Left colon (tissue), 2 donors: ENCODE data around the gene SPATS2. TPM values are rescaled to one million over a fixed set of nuclear protein-coding genes. Genes with fewer than 3 reads are reported as not detected.
"Not testable (repeated sequence)": the region's sequence is repeated elsewhere in the genome, so short reads cannot be mapped to it uniquely, and the experiment has no call there.

Experiments
- ATAC-seq: fragments of 200-7000 bp; cut with Tn5 transposase; one replicate; pipeline ENCODE4 v1.9.1; 2020; ENCODE audit warnings: mild to moderate bottlenecking, moderate library complexity
- DNase-seq, 2 donors: peaks; one replicate each; pipeline ENCODE4 v3.0.0-alpha.2; 2020
- intact Hi-C, 2 donors: fragments of 100-400 bp; cut with DNase I in 1 of 2; cut with micrococcal nuclease in 1 of 2; formaldehyde crosslinking; loops; one replicate each; pipeline versions ENCODE4 v1.11.2 to v1.14.0; 2022; cut with DNase I, micrococcal nuclease
- total RNA-seq, 2 donors: library from RNA; stranded (reverse); fragmentation: NEBNext Ultra II Directional; extraction: Animal tissue kit (Norgen Biotek cat#: 25700); gene quantifications; one replicate each; pipeline ENCODE4 v1.2.1, GENCODE V29; 2021
- donor health status: DM: no; HTN: no; CAD: no.
- donor health status: DM: yes; HTN: yes; CAD: no.

Gene SPATS2
- total RNA-seq, 2 donors from 2014 or later, result 15.5 to 18.9 TPM

DNA sequence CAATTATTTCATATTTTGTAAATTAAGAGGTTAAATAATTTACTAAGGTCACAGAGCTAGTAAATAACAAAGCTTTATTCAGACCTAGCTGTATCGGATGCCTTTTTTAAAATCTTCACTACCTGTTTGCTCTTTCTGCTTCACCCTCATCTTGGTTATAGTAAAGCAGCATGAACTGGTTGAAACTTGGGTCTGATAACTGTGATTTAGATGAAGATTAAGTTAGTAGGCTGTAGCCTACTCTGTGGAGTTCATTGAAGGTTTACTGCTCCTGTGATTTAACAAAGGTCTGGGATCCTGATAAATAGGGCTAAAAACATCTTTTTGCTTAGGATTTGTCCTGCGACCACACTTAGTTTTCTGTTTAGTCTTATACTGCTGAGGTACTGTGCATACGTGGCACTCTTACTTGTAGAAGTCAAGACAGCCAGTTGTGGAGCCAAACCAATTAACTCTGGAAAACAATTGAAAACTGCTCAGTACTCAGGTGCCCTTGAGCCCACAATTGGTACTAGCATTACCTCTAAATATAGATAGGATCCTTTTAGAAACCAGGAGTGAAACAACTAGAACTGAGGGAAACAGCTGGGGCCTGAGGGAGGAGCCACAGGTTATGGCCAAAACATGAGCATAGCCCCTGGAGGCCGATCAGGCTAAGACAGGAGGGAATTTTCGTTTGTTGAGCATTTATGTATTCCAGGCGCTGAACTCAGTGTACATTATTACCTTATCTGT is 2.3 kb downstream of the SPATS2 start:
- intact Hi-C loops, result no loop called here
- ATAC-seq, result no peak
- peak in 1 of 2 donors; percentile 51 for DNase-seq

- intact Hi-C loops, result no loop called here
- ATAC-seq, result no peak
Measured at GRCh38 chr12:49370539-49370938, 3.3 kb downstream of the SPATS2 start.

GRCh38 chr12:49375406-49375805 is 8.1 kb downstream of the SPATS2 start:
- ATAC-seq (no peak), DNase-seq (no peak)

More at GRCh38 chr12:49370539-49370938, 3.3 kb downstream of the SPATS2 start:
- DNase-seq, result no peak

GRCh38 chr12:49377386-49377785 is 10.1 kb downstream of the SPATS2 start:
- no peak for ATAC-seq
- intact Hi-C loops, result no loop called here

More at GRCh38 chr12:49375406-49375805, 8.1 kb downstream of the SPATS2 start:
- intact Hi-C loops, result no loop called here

GRCh38 chr12:49380184-49380583 is 12.9 kb downstream of the SPATS2 start:
- DNase-seq, intact Hi-C loops, ATAC-seq: not testable (repeated sequence)

More at GRCh38 chr12:49377386-49377785, 10.1 kb downstream of the SPATS2 start:
- DNase-seq, result no peak

GRCh38 chr12:49388682-49389386 is 21.6 kb downstream of the SPATS2 start:
- peak in 1 of 2 donors; percentile 46 for DNase-seq
- intact Hi-C loops, result no loop called here
- ATAC-seq, result no peak

GRCh38 chr12:49389387-49389703 is 22.1 kb downstream of the SPATS2 start:
- ATAC-seq, result no peak
- intact Hi-C loops, result no loop called here
- DNase-seq, result no peak

- ATAC-seq (no peak), DNase-seq (no peak)
- intact Hi-C loops, result no loop called here
Measured at GRCh38 chr12:49397000-49397399, 29.7 kb downstream of the SPATS2 start.

DNA sequence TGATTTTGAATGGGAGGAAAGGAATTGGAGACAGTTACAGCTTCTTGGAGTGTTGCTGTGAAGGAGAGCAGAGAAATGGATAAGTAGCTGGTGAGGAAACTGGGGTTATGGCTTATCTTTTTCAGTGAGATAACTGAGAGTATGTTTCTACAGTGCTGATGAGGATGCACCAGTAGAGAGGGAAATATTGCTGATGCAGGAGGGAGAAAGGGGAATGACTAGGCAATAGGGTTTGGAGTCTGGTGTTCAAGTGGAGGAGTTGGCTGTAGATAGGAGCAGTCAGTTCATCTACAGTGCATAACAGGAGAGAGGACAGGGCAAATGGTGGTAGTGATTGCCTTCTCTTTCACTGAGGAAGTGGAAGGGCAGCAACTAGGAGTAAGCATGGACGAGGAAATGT is 33.0 kb downstream of the SPATS2 start:
- intact Hi-C loops, result no loop called here
- no peak for ATAC-seq
- no peak for DNase-seq

DNA sequence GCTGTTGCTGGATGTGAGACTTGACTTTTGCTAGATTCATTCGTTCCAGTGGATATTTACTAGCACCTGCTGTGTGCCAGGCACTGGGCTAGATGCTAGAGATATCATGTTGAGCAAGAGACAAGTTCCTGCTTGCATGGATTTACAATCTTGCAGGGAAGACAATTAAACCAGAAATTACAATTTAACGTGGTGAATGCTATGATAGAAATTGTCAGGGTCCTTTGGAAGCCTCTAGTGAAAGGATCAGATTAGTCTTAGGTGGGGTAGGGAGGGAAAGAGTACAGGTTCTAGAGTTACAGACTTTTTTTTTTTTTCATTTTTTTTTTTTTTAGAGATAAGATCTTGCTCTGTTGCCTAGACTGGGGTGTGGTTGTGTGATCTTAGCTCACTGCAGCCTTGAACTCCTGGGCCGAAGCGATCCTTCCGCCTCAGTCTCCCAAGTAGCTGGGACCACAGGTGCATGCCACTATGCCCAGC is 36.7 kb downstream of the SPATS2 start:
- intact Hi-C loops, result no loop called here
- ATAC-seq, result peak; percentile 77
- DNase-seq, result peak in 1 of 2 donors; percentile 18

DNA sequence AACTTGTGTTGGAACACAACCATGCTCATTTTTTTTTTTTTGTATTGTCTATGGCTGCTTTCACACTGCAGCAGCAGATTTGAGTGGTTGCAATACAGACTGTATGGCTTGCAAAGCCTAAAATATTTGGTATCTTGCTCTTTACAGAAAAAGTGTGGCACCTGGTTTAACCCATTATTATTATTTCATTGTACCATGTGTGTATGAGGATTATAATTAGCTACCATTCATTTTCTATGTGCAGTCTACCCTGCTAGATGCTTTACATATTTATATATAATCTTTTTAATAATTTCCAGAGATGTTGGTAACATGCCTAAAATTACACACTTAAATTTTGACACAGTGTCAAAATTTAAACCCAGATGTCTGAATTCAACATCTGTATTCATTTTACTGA is 37.7 kb downstream of the SPATS2 start:
- ATAC-seq (no peak), DNase-seq (no peak)
- intact Hi-C loops, result no loop called here

GRCh38 chr12:49410818-49411217 is 43.6 kb downstream of the SPATS2 start:
- ATAC-seq, result no peak
- intact Hi-C loops, result no loop called here
- DNase-seq, result no peak

- DNase-seq (no peak), ATAC-seq (no peak)
- intact Hi-C loops, result no loop called here
Measured at GRCh38 chr12:49413010-49413409, 45.7 kb downstream of the SPATS2 start.

DNA sequence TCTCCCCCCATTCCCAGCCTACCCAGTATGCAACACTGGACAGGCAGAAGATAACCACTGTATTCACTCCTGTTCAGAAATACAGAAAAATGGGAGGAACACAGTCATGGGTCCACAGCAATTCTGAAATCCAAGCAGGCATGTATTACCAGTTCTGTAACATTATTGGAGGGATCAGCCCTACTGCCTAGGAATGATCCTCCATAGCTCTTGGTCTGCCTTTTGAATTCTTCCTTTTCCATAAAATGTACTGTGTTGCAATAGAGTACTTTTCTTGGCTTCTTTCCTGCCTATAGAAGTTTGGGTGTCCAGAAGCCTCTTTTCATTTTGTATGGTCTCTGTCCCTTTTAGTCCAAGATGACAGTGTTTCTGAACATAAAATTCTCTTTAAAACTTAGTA is 46.5 kb downstream of the SPATS2 start:
- DNase-seq (no peak), ATAC-seq (no peak)
- intact Hi-C loops, result no loop called here

DNA sequence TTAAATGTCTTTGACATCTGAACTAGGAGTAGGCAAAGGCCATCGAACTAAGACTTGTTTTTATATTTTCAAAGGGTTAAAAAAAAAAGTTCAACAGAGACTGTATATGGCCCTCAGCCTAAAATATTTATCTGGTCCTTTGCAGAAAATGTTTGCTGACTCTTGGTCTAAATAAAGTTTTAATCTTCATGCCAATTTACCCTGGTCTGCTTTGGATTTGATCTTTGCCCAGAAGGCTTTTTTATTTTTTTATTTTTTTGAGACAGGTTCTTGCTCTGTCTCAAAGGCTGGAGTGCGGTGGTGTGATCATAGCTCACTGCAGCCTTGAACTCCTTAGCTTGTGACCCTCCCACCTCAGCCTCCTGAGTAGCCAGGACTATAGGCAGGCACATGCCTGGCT is 47.1 kb downstream of the SPATS2 start:
- DNase-seq, result no peak
- peak; percentile 42 for ATAC-seq
- intact Hi-C loops, result no loop called here

- ATAC-seq (no peak), DNase-seq (no peak)
- intact Hi-C loops, result no loop called here
Measured at GRCh38 chr12:49415521-49415970, 48.3 kb downstream of the SPATS2 start.

DNA sequence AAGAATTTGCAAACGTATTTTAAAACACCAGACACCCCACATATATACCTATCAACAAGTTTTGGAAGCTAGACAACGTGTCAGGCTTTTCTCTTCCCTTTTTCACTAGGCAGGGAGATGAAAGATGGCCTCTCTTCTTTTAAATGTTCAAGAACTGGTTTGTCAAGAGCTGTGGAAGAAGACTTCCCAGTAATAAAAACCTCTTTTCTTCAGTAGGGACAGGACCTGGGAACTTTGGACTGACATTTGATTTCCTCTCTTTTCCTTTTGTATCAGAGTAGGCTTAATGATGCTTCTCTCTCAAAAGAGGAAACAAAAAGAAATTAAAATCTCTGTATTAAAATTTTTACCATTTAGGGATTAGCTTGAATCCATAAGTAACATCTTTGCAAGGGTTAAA is 49.6 kb downstream of the SPATS2 start:
- ATAC-seq, result peak; percentile 71
- intact Hi-C loops, result no loop called here
- DNase-seq, result no peak

GRCh38 chr12:49417558-49417957 is 50.3 kb downstream of the SPATS2 start:
- ATAC-seq (no peak), DNase-seq (no peak)
- intact Hi-C loops, result no loop called here

GRCh38 chr12:49420556-49420955 is 53.3 kb downstream of the SPATS2 start:
- DNase-seq (no peak), ATAC-seq (peak; percentile 57)
- intact Hi-C loops, result no loop called here

DNA sequence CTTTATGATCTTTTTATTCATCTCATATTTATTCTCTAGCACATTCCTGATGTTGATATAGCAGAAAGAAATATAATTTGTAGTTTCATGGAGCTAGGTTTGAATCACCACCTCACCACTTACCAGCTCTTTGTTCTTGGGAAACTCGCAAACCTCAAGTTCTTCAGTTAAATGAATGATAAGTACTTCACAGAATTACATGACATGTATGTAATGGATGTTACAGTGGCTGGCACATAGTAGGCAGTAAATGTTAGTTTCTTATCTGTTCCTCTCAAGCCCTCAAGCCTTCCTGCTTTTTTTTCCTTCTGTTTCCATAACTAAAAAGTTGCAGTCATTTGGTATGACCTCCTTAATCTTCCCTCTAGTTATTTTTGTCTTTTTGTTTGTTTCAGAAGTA is 54.9 kb downstream of the SPATS2 start:
- intact Hi-C loops, result no loop called here
- no peak for ATAC-seq
- no peak for DNase-seq
